H1 (cell line): ENCODE data around the gene TNN. TPM values are rescaled to one million over a fixed set of nuclear protein-coding genes. Genes with fewer than 3 reads are reported as not detected.

Experiments used
- BRCA1 ChIP-seq: IDR thresholded peaks from 2 replicates; pipeline ENCODE4 v1.6.1; 2012; ENCODE audit warnings: low read depth, low read length, improper control_type of control experiment
- CREB1 ChIP-seq: IDR thresholded peaks from 2 replicates; pipeline ENCODE4 v1.6.1; 2012; ENCODE audit warnings: inconsistent platforms
- RXRA ChIP-seq: IDR thresholded peaks from 2 replicates; pipeline ENCODE4 v1.6.1; 2011; ENCODE audit warnings: low read depth, mild to moderate bottlenecking, low read length, moderate library complexity; ENCODE audit not compliant: insufficient read depth
- SIX5 ChIP-seq: IDR thresholded peaks from 2 replicates; pipeline ENCODE4 v1.6.1; 2011; ENCODE audit warnings: mild to moderate bottlenecking, low read depth, low read length
- YY1 ChIP-seq: IDR thresholded peaks from 2 replicates; pipeline ENCODE4 v1.6.1; 2011; ENCODE audit warnings: low read depth, mild to moderate bottlenecking, low read length
- polyA plus RNA-seq, 7 experiments: library from polyadenylated mRNA; depleted of rRNA in 3 of 7; stranded (reverse) in 5 of 7; unstranded in 2 of 7; fragments of >200 nt in 5 of 7; fragments of 200-250 nt in 2 of 7; gene quantifications; 1 replicate in 5 of 7; 2 replicates in 1 of 7; 4 replicates in 1 of 7; pipeline versions ENCODE4 v1.2.1 to v1.2.3, GENCODE V29; 2011 to 2013; ENCODE audit warnings: missing spikeins in 2 of 7, mixed read lengths in 2 of 7
- total RNA-seq: library from RNA; stranded (reverse); fragmentation: NEBNext Ultra II Directional; extraction: Animal tissue kit (Norgen Biotek cat#: 25700); gene quantifications from 2 replicates; pipeline ENCODE4 v1.2.1, GENCODE V29; 2021

Gene TNN
- total and polyA plus RNA-seq, 2 of the 8 experiments (the other 6 are each of a cell fraction or from before 2014, with no cell fraction given) = 0.21 to 0.30 TPM

DNA sequence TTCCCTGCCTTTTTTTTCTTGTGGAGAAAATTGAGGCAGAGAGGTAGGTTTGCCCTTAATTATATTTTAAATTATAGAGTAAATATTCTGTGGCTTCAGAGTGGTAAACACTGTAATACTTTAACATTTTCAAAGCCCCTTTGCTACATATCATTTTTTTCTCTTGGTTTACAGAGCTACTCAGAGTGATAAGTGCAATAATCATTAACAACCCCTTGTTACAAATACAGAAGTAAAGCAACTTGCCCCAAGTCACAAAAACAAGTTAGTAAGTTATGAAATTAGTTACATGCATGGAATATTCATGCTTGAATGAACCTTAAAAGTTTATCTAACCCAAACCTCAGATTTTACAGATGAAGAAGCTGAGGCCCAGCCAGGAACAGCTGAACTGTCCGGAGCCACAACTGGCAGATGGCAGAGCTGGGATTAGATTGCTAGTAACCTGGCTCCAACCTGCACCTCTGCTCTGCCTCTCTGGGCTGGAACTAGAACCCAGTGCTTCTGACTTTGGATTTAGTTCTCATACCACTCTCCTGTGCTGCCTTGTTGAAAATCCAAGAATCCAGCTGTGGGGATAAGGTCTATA is 48.7 kb downstream of the TNN start (continued):
- TF ChIP-seq RXRA (no peak), YY1 (no peak), CREB1 (no peak), SIX5 (no peak), BRCA1 (no peak)
